ENCODE results near the gene ZNF217.

ZNF217 gene

DNA sequence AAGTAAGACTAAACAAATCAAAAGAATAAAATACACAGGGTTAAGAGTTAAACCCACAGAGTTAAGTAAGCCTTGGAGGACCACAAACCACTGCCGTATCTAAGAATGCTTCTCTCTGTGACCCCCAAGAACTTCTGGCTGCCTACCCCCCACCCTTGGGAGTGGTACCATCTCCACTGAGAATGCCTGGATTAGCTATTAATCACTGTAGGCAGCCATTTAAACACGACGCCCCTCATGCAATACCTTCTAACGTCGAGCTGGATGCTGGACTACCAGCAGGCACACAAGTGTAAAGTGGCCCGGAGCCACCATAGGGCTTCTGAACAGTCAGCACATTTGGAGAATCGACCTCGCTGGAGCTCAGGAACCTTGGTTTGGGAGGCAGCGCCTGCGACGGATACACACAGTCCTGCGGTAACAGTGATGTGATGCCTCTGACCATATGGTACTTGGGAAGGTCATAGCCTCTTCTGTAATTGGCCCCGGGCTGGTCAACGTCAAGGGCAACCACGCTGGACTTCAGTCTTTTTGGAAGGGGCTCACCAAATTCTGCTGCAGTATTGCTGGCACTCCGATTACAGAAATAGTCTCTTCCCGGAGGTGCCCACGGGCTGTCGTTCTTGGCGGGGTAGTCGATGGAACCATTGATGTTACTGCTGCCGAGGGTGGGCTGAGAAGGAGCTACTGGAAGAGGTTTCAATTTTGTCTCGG is 18.0 kb downstream of the ZNF217 start:
- DNase-seq (ENCODE audit: low read depth), result no peak
- TF ChIP-seq, protein P1, sequence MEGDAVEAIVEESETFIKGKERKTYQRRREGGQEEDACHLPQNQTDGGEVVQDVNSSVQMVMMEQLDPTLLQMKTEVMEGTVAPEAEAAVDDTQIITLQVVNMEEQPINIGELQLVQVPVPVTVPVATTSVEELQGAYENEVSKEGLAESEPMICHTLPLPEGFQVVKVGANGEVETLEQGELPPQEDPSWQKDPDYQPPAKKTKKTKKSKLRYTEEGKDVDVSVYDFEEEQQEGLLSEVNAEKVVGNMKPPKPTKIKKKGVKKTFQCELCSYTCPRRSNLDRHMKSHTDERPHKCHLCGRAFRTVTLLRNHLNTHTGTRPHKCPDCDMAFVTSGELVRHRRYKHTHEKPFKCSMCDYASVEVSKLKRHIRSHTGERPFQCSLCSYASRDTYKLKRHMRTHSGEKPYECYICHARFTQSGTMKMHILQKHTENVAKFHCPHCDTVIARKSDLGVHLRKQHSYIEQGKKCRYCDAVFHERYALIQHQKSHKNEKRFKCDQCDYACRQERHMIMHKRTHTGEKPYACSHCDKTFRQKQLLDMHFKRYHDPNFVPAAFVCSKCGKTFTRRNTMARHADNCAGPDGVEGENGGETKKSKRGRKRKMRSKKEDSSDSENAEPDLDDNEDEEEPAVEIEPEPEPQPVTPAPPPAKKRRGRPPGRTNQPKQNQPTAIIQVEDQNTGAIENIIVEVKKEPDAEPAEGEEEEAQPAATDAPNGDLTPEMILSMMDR (conservative IDR thresholded peaks at IDR 0.05; ENCODE audit: low read depth, low read length), result no peak
- H3K4me3 ChIP-seq (ENCODE audit: low read depth, low read length), result no peak overlapping the region

DNA sequence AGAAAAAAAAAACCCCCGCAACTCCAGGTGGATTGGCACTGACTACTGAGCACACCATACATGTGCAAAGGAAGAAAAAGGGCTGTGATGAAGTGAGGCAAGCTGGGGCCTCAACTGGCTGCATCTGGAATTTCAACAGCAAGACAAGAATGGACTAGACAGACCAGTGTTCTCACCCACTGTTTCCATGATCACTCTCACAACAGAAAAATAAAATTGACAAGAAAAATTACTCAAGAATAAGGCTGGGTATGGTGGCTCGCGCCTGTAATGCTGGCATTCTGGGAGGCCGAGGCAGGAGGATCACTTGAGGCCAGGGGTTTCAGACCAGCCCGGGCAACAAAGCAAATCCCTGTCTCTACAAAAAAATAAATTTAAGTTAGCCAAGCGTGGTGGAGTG is 18.8 kb downstream of the ZNF217 start:
- TF ChIP-seq, protein P1 (conservative IDR thresholded peaks at IDR 0.05; ENCODE audit: low read depth, low read length), result no peak
- DNase-seq (ENCODE audit: low read depth), result no peak
- no peak overlapping the region for H3K4me3 ChIP-seq (ENCODE audit: low read depth, low read length)

DNA sequence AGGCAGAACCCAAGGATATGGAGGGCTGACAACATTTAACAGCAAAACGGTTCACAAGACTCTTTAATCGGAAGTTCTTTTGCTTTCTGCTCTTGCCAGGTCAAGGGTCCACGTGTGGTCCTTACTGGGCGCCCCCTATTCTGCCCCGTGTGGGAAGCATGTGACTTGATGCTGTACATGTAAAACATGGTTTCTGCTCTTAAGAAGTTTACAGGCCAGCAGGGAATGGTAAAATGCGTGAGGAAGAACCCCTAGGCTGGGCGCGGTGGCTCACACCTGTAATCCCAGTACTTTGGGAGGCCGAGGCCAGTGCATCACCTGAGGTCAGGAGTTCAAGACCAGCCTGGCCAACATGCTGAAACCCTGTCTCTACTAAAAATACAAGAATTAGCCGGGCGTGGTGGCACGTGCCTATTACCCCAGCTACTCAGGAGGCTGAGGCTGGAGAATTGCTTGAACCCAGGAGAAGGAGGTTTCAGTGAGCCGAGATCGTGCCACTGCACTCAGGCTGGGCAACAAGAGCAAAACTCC is 19.3 kb downstream of the ZNF217 start:
- no peak for DNase-seq (ENCODE audit: low read depth)
- no peak overlapping the region for H3K4me3 ChIP-seq (ENCODE audit: low read depth, low read length)
- TF ChIP-seq, protein P1 (conservative IDR thresholded peaks at IDR 0.05; ENCODE audit: low read depth, low read length), result no peak

DNA sequence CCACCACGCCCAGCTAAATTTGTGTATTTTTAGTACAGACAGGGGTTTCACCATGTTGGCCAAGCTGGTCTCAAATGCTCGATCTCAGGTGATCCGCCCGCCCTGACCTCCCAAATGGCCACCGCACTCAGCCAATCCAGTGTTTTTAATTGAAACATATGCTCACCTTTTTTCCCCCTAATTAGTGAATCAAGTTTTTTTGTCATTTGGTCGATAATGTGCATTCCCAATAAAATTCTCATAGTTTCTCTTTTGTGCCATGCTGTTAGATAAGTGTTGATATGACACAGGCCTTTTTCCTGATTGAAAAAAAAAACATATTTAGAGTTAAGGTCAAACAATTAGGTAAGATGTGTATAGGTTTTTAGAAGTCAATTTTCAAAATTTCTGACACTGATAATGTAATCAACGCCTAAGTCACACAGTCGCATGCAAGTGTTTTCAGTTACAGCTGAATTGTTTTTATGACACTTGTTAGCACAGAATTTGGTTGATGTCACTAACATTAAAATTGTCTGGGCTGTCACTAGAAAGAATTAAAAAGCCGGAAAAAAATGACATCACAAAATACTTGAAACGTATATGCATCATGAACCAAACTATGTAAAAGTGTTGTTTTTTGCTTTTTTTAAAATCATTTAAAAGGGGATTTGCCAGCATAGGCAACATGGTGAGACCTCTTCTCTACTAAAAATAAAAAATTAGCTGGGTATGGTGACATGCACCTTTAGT is 21.9 kb downstream of the ZNF217 start:
- H3K4me3 ChIP-seq (ENCODE audit: low read depth, low read length), result no peak overlapping the region
- TF ChIP-seq, protein P1 (conservative IDR thresholded peaks at IDR 0.05; ENCODE audit: low read depth, low read length), result no peak
- no peak for DNase-seq (ENCODE audit: low read depth)

DNA sequence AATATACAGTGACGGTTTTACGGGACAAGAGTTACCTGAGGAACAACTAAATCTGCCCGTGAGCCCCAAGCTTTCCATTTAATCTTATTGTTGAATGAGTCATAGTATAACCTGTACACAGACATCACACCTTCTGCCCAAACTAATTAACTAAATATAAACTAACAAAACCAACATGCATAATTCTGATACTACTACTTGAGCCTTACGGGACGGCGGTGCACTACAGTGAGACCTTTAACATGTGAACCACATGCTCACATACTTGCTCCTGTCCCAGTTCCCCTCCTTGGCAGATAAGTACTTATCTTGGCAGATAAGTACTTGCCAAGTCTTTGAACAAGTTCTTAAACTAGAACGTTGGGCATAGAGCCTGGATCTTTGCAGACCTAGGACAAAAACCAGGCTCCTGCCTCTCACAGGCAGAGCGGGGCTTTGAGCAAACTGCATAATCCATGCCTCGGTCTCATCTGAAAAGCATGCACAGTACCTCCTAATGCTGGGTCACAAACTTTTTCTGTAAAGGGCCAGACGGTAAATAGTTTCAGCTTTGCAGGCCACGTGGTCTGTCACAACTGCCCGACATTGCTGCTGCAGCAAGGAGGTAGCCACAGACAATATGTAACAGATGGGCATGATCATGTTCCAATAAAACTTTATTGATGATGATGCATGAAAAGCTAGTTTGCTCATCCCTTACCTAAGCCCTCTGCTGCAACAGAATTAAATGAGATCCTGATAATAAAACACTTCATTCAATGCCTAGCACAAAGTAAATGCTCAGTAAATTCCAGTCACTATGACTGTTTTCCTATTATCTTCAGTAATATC is 23.0 kb downstream of the ZNF217 start:
- no peak overlapping the region for H3K4me3 ChIP-seq (ENCODE audit: low read depth, low read length)
- TF ChIP-seq, protein P1 (conservative IDR thresholded peaks at IDR 0.05; ENCODE audit: low read depth, low read length), result no peak
- DNase-seq (ENCODE audit: low read depth), result no peak

DNA sequence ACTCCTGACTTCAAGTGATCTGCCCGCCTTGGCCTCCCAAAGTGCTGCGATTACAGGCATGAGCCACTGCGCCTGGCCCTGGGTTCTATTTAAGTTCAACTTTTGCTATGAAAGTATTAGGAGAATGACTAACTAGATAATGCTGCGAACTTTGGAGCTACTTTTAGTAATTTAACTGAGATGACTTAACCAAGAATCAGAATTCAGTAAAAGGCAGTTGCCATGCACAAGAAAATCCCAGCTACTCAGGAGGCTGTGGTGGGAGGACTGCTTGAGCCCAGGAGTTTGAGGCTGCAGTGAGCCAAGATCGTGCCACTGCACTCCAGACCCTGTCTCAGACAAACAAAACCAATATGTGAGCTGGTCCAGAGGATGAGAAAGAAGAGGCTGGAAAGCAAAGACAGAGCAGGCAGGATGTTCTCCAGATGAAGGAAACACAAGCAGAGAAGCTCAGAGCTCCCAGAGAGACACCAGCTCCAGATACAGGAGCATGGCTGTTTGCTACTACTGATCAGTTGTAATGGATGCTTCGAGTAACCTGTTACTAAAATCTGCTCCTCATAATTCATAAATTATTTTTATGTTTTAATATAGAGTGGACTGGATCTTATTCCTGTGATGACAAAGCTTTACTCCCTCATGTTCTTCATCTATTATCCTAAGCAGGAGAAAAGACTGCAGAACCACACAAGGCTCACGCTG is 23.9 kb downstream of the ZNF217 start:
- no peak for DNase-seq (ENCODE audit: low read depth)
- TF ChIP-seq, protein P1 (conservative IDR thresholded peaks at IDR 0.05; ENCODE audit: low read depth, low read length), result no peak
- no peak overlapping the region for H3K4me3 ChIP-seq (ENCODE audit: low read depth, low read length)
